Activated naive CD4-positive, alpha-beta T cell treated with anti-CD3 and anti-CD28 coated beads, Interleukin-2, amount 10 ng/mL, durations not matched to agents 7 days and 5 days (primary cell): Measurements from ENCODE around the gene OLFM1.
"Not testable (repeated sequence)": the region's sequence is repeated elsewhere in the genome, so short reads cannot be mapped to it uniquely, and the experiment has no call there.

ENCODE experiments used
- CTCF ChIA-PET: fragments of 350-600 bp; sonication (Branson Sonifier 250); formaldehyde crosslinking; loops from one replicate; lab custom pipeline; 2021; ENCODE audit warnings: antibody characterized with exemption; lab: Charles Lee
- DNase-seq: peaks from one replicate; pipeline ENCODE4 v3.0.0-alpha.2; 2020
- H3K27ac Mint-ChIP-seq: one replicate; pipeline ENCODE4 v1.8.0; 2021; ENCODE audit warnings: mild to moderate bottlenecking, moderate library complexity, mixed read lengths
- H3K27me3 Mint-ChIP-seq: one replicate; pipeline ENCODE4 v1.8.0; 2021; ENCODE audit warnings: mild to moderate bottlenecking, mixed read lengths
- H3K36me3 Mint-ChIP-seq: one replicate; pipeline ENCODE4 v1.8.0; 2021; ENCODE audit warnings: mixed read lengths
- H3K4me1 Mint-ChIP-seq: one replicate; pipeline ENCODE4 v1.8.0; 2021; ENCODE audit warnings: mixed read lengths
- H3K4me3 Mint-ChIP-seq: one replicate; pipeline ENCODE4 v1.8.0; 2021; ENCODE audit warnings: mild to moderate bottlenecking, moderate library complexity, mixed read lengths
- H3K9me3 Mint-ChIP-seq: one replicate; pipeline ENCODE4 v1.8.0; 2021; ENCODE audit warnings: mixed read lengths

The OLFM1 gene

DNA sequence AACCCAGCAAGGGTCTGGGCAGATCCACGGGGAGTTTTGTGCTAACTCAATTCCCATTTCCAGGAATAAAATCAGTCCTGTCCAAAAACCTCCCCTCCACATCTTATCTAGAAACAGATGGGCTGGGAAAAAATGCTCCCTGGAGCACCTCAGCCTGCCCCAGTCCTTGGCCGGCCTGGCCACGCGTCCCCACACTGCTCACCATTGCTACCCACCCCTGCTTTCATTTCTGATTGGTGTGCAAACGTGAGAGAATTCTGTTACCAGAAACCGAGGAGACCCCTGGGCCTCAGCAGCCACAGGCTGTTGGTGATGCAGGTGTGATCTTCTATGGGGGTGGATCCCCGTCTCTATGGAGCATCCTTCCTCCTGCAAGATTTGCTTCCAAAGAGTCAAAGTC, 38.0 kb upstream of the OLFM1 start:
- Mint-ChIP-seq H3K4me3 (no peak overlapping the region), H3K4me1 (no peaks in the 10 kb centered on the region), H3K27me3 (peaks cover 3% of the 10 kb centered on the region)

DNA sequence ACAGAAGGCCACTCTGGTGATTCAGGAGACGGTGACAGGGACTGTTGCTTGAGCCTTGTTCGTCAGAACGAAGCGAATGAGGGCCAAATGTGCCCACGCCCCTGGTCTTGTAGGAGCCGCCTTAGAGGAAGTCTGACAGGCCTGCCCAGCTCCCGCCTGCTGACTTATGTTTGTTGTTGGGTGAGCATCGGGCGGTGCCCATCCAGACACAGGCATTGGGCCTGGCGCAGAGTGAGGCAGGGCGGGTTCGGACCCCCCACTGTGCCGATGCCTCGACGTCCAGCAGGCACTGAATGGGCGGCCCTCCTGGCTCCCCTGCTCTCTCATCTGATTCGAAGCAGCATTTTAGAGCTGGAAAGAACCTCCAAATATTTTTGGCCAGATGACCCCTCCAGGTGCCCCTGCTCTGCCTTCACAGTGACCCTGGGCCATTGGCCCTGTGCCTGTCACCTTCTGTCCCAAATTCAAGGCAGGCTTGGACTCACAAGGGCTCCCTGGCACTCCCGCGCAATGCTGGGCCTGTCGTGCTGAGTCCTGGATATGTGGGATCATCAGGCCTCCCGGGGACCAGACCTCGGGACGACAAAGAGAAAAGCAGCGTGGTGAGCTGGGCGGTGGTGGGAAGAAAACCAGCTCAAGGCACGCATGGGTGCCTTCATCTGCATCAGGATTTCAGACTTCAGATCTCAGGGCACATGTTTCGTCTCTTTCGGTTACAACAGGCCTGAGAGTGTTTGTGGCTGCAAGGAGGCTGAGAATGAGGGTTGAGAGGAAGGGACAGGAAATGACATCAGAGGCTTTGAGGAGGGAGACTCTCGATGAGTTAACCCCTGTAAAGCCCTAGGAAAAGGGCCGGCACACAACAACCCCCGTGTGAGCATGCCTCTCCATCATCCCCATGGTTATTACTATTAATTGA, 37.1 kb upstream of the OLFM1 start:
- Mint-ChIP-seq H3K27ac (no peak overlapping the region), H3K27me3 (peaks cover 3% of the 10 kb centered on the region)
- CTCF ChIA-PET: no interaction called here

More for the DNA sequence above, 38.0 kb upstream of the OLFM1 start:
- Mint-ChIP-seq H3K27ac (no peak overlapping the region), H3K9me3 (no peaks in the 10 kb centered on the region), H3K36me3 (no peaks in the 10 kb centered on the region)
- no peak for DNase-seq
- CTCF ChIA-PET: no interaction called here

DNA sequence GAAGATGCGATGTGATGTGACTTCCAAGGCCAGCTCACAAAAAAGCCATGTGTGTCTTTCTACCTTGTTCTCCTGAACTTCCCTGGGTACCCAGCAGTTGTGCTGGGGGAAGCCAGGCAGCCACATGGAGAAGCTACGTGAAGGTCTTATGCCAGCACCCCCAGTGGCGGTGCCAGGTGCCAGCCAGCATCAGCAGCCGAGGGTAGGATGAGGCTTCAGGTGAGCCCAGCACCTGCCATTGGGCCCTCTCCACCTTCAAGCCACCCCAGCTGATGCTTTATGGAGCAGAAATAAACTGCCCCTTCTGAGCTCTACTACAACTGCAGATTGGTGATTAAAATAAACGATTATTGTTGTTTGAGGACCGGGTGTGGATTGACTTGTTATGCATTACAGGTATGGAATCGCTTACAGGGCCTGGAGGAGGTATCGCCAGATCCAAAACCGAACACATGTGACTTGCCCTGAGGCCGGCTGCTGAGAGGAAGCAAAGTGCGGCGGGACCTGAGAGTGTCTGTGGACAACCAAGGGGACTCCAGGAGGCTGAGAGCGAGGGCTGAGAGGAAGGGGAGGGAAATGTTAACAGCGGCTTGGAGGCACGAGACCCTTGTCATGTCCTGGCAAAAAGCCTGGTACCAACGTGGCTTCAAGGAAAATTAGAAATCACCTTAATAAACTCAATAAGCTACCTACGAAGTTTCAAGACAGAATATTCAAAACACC, 36.0 kb upstream of the OLFM1 start:
- no peak overlapping the region for H3K4me3 Mint-ChIP-seq
- CTCF ChIA-PET: no interaction called here
- no peaks in the 10 kb centered on the region for H3K4me1 Mint-ChIP-seq
- H3K36me3 Mint-ChIP-seq: no peaks in the 10 kb centered on the region
- no peak for DNase-seq
- H3K27ac Mint-ChIP-seq: no peak overlapping the region
- no peaks in the 10 kb centered on the region for H3K9me3 Mint-ChIP-seq
- peaks cover 3% of the 10 kb centered on the region for H3K27me3 Mint-ChIP-seq

More for the DNA sequence above, 37.1 kb upstream of the OLFM1 start:
- Mint-ChIP-seq H3K4me3 (no peak overlapping the region), H3K4me1 (no peaks in the 10 kb centered on the region), H3K36me3 (no peaks in the 10 kb centered on the region), H3K9me3 (no peaks in the 10 kb centered on the region)
- DNase-seq: no peak

DNA sequence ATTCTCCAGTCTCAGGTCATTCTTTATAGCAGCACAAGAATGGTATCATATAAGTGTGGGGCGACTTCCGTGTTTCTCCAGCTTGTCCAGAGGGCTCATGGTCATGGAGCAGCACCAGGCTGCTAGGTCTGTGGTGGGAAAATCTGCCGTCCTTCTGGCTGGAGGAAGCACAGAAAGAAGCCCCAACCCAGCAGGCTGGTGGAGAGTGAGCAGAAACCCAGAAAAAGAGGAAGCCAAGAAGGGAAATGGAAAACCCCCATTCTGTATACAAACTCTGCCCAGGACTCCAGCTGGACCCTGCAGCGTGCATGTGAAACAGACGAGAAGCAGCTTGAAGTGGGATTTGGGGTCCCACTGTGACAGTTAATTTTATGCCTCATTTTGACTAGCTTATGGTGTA, 34.3 kb upstream of the OLFM1 start:
- Mint-ChIP-seq H3K36me3 (no peaks in the 10 kb centered on the region), H3K27me3 (peaks cover 3% of the 10 kb centered on the region), H3K9me3 (no peaks in the 10 kb centered on the region), H3K4me1 (no peaks in the 10 kb centered on the region), H3K27ac (no peak overlapping the region), H3K4me3 (no peak overlapping the region)
- CTCF ChIA-PET: no interaction called here
- no peak for DNase-seq

DNA sequence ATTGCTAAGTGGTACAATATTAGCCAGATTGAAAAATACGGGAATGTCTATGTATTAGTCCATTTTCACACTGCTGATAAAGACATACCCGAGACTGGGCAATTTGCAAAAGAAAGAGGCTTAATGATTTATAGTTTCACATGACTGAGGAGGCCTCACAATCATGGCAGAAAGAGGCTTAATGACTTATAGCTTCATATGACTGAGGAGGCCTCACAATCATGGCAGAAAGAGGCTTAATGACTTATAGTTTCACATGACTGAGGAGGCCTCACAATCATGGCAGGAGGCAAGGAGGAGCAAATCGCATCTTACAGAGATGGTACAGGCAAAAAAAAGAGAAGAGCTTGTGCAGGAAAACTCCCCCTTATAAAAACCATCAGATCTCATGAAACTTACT, 32.3 kb upstream of the OLFM1 start:
- Mint-ChIP-seq H3K4me1 (no peaks in the 10 kb centered on the region), H3K4me3 (no peak overlapping the region), H3K36me3 (no peaks in the 10 kb centered on the region), H3K9me3 (no peaks in the 10 kb centered on the region), H3K27ac (no peak overlapping the region), H3K27me3 (peaks cover 3% of the 10 kb centered on the region)
- CTCF ChIA-PET: no interaction called here
- DNase-seq: no peak

DNA sequence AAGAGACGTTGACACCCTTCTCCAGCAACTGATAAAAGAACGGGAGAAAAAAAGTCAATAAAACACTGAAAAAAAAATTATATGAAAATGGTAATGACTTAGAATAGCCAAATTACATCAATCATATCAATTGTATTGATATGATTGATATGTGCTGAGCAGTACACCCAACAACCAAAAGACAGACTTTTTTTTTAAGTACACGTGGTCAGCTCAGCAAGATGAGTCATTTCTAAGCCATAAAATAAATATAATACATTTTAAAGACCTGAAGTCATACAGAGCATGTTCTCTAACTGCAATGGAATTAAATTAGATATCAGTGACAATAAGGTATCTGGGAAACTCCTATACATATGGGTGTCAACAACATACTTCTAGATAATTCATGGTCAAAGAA, 30.9 kb upstream of the OLFM1 start:
- DNase-seq: no peak
- peaks cover 8% of the 10 kb centered on the region for H3K27me3 Mint-ChIP-seq
- no peak overlapping the region for H3K27ac Mint-ChIP-seq
- no peaks in the 10 kb centered on the region for H3K36me3 Mint-ChIP-seq
- no peaks in the 10 kb centered on the region for H3K9me3 Mint-ChIP-seq
- no peaks in the 10 kb centered on the region for H3K4me1 Mint-ChIP-seq
- CTCF ChIA-PET: no interaction called here
- H3K4me3 Mint-ChIP-seq: no peak overlapping the region

DNA sequence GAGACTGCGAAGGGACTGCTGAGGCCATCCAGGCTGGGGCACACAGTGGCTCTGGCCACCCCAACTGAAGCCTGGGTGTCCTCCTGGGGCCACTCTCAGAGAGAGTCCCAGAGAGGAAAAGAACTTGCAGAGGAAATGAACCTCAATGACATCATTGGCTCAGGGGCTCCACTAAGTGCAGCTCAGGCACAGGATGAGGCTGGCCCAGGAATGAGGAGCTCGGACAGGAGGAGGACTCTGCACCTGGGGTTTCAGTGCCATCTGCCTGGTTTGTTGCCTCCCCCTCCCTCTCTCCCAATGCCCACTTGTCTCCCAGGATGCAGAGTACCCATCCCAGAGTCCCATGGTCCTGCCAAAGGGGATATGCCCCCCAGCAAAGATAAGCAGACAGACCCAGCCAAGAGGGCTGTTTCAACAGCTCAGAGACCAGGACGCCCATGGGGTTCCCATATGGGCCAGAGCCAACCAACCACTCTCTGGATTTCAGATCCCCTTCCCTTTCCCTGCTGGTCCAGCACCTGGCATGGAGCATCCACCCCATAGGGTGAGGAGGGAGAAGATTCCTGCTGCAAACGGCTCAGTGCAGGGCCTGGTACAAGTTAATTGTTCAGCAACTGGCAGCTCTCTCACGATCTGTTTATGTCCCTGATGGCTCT, 26.9 kb upstream of the OLFM1 start:
- Mint-ChIP-seq H3K36me3 (no peaks in the 10 kb centered on the region), H3K27ac (no peak overlapping the region), H3K4me1 (no peaks in the 10 kb centered on the region), H3K4me3 (no peak overlapping the region), H3K9me3 (peaks cover 7% of the 10 kb centered on the region), H3K27me3 (peaks cover 5% of the 10 kb centered on the region)
- no peak for DNase-seq
- CTCF ChIA-PET: no interaction called here

DNA sequence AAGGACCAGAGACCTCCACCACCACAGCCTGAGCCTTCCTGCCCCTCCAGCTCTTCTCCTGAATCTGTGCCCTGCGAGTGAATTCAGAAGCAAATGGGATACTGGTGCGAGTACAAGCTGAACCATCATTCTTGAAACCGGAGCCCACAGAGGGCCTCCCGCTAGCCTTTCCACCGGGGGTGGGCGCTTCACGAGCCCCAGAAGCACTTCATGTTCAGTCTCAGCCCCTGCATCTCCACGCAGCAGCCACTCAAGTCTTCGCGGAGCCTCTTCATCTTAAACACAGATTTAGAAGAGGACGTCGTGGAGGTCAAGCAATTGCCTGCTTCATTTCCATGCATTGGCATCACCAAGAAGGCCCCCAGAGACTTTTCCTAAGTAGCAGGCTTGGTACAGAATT, 26.0 kb upstream of the OLFM1 start:
- Mint-ChIP-seq H3K9me3 (peaks cover 7% of the 10 kb centered on the region), H3K36me3 (no peaks in the 10 kb centered on the region)

DNA sequence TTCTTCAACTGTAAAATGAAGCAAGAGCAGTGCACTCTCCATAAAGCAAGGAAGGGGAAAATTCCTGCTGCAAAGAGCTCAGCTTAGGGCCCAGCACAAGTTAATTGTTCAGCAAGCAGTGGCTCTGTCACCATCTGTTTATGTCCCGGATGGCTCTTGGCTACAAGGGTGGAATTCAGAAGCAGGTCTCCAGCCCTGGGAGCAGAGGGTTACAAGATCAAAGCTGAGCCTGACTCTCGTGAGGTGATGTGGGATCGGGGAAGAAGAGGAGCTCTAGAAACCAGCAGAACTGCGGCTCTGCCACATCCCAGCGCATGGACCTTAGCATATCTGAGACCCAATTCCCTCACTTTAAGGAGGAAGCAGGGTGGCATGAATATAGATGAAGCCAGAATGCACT, 25.2 kb upstream of the OLFM1 start:
- Mint-ChIP-seq H3K27ac (no peak overlapping the region), H3K4me1 (no peaks in the 10 kb centered on the region), H3K27me3 (peaks cover 5% of the 10 kb centered on the region), H3K9me3 (peaks cover 7% of the 10 kb centered on the region), H3K4me3 (no peak overlapping the region), H3K36me3 (no peaks in the 10 kb centered on the region)
- no peak for DNase-seq
- CTCF ChIA-PET: no interaction called here

More for the DNA sequence above, 26.0 kb upstream of the OLFM1 start:
- Mint-ChIP-seq H3K27me3 (peaks cover 5% of the 10 kb centered on the region), H3K27ac (no peak overlapping the region), H3K4me3 (no peak overlapping the region), H3K4me1 (no peaks in the 10 kb centered on the region)
- DNase-seq: no peak
- CTCF ChIA-PET: no interaction called here

DNA sequence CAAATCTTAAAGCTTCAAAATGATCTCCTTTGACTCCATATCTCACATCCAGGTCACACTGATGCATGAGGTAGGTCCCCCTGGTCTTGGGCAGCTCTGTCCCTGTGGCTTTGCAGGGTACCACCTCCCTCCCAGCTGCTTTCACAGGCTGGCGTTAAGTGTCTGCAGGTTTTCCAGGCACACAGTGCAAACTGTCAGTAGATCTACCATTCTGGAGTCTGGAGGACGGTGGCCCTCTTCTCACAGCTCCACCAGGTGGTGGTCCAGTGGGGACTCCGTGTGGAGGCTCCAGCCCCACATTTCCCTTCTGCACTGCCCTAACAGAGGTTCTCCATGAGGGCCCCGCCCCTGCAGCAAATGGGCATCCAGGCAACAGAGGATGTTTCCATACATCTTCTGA, 24.0 kb upstream of the OLFM1 start:
- H3K36me3 Mint-ChIP-seq, H3K27ac Mint-ChIP-seq, H3K4me1 Mint-ChIP-seq, H3K4me3 Mint-ChIP-seq, H3K9me3 Mint-ChIP-seq, CTCF ChIA-PET, DNase-seq: not testable (repeated sequence)
- H3K27me3 Mint-ChIP-seq: peaks cover 11% of the 10 kb centered on the region

DNA sequence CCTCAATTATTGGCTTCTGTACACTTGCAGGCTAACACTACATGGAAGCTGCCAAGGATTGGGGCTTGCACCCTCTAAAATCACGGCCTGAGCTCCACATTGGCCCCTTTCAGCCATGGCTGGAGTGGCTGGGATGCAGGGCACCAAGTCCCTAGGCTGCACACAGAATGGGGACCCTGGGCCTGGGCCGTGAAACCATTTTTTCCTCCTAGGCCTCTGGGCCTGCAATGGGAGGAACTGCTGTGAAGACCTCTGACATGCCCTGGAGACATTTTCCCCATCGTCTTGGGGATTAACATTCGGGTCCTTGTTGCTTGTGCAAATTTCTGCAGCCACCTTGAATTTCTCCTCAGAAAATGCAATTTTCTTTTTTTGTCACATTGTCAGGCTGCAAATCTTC, 23.6 kb upstream of the OLFM1 start:
- H3K27ac Mint-ChIP-seq, H3K9me3 Mint-ChIP-seq, H3K4me1 Mint-ChIP-seq, DNase-seq, CTCF ChIA-PET, H3K4me3 Mint-ChIP-seq, H3K36me3 Mint-ChIP-seq: not testable (repeated sequence)
- H3K27me3 Mint-ChIP-seq: peaks cover 12% of the 10 kb centered on the region

DNA sequence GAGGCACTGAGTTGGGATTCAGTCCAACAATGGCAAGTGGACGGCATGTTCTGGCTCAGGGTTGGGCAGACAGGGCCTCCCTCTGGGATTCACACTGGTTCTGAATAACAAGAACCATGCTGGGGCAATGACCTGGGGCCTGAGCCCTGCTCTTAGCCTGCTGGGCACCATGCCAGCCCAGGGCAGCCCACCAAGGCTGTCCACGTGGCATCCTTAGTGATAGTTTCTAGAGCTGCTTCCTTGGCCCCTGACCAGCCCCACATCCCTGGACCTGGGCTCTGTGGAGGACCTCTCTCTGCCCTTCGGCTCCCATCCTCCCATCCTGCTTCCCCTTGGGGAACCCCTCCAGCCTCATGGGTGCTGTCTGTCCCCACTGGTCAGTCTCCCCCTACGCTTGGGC, 22.3 kb upstream of the OLFM1 start:
- no peak for DNase-seq
- Mint-ChIP-seq H3K27me3 (peaks cover 23% of the 10 kb centered on the region), H3K36me3 (no peaks in the 10 kb centered on the region), H3K4me3 (no peak overlapping the region), H3K9me3 (peaks cover 7% of the 10 kb centered on the region), H3K4me1 (no peaks in the 10 kb centered on the region), H3K27ac (no peak overlapping the region)
- CTCF ChIA-PET: no interaction called here

DNA sequence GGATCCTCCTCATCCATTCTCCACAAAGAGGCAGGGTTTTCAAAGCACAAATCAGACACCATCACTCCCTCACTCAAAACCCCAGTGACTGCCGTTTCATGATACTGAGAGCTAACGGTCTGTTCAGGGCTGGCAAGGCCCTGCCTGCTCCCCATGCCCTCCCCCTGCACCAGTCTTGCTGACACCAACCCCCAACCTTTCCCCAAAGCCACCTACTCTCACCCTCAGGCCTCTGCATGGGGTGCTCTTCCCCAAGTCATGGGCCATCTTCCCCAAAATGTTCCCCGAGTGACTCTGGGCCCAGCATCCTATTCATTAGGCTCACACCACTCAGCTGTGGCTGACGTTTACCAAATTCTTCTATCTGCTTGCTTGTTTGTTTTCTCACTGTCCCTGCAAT, 21.7 kb upstream of the OLFM1 start:
- no peak for DNase-seq
- Mint-ChIP-seq H3K27ac (no peak overlapping the region), H3K4me1 (no peaks in the 10 kb centered on the region), H3K36me3 (no peaks in the 10 kb centered on the region), H3K4me3 (no peak overlapping the region), H3K9me3 (peaks cover 7% of the 10 kb centered on the region), H3K27me3 (peaks cover 22% of the 10 kb centered on the region)
- CTCF ChIA-PET: no interaction called here

DNA sequence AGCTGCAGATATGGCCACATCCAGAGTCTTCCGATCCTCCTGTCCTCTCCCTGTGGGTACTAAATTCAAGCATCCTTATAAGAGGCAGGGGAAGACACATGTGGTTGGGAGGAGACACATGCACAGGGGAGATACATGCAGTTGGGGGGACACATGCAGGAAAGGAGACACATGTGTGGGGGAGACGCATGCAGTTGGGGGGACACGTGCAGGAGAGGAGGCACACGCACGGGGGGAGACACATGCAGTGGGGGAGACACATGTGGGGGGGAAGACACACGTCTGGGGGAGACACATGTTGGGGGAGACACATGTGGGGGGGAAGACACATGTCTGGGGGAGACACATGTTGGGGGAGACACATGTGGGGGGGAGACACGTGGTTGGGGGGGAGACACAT, 21.2 kb upstream of the OLFM1 start:
- no peak for DNase-seq
- H3K9me3 Mint-ChIP-seq: peaks cover 7% of the 10 kb centered on the region
- no peak overlapping the region for H3K4me3 Mint-ChIP-seq
- H3K36me3 Mint-ChIP-seq: no peaks in the 10 kb centered on the region
- H3K4me1 Mint-ChIP-seq: no peaks in the 10 kb centered on the region
- peaks cover 22% of the 10 kb centered on the region for H3K27me3 Mint-ChIP-seq
- H3K27ac Mint-ChIP-seq: no peak overlapping the region
- CTCF ChIA-PET: no interaction called here
